ENCODE results near the gene B3GAT2.

- no peak for TF ChIP-seq CTCF (IDR thresholded peaks at IDR 0.05 in 8 of 11, conservative IDR thresholded peaks at IDR 0.05 in 3 of 11)
- no peak for TF ChIP-seq POLR2A (IDR thresholded peaks at IDR 0.05)
- TF ChIP-seq POLR2AphosphoS5 (IDR thresholded peaks at IDR 0.05): no peak
Measured at GRCh38 chr6:70905742-70906141, 51.1 kb downstream of the B3GAT2 start.

All from spleen (tissue), 7 donors.